IPS-11a (cell line): Measurements from ENCODE around the gene PEF1.
"Not testable (repeated sequence)": the region's sequence is repeated elsewhere in the genome, so short reads cannot be mapped to it uniquely, and the experiment has no call there.

Experiments
- H3K4me3 ChIP-seq: one replicate; pipeline ENCODE4 v1.5.1; 2013; ENCODE audit warnings: low read depth, low read length, control low read depth

The PEF1 gene

DNA sequence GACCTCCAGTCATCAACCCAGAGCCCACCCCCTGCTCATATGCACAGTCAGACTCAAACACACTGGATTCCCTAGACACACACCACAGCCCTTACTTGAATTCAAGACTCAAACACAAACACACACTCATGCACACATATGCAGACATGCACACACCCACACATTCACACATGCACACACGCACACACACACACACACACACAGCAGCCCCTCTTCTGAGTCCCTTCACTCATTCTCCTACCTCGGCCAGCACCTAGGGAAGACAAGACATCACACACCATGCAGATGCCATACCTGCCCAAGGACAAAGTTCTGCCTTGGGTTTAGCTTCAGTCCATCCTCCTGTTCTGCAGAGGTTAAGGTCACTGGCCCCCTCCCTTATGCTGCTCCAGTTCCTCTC is 28.7 kb downstream of the PEF1 start:
- H3K4me3 ChIP-seq: no peak overlapping the region

GRCh38 chr1:31615414-31615813 is 29.3 kb downstream of the PEF1 start:
- H3K4me3 ChIP-seq: no peak overlapping the region

- no peak overlapping the region for H3K4me3 ChIP-seq
Observed at GRCh38 chr1:31614414-31615005, 30.2 kb downstream of the PEF1 start.

DNA sequence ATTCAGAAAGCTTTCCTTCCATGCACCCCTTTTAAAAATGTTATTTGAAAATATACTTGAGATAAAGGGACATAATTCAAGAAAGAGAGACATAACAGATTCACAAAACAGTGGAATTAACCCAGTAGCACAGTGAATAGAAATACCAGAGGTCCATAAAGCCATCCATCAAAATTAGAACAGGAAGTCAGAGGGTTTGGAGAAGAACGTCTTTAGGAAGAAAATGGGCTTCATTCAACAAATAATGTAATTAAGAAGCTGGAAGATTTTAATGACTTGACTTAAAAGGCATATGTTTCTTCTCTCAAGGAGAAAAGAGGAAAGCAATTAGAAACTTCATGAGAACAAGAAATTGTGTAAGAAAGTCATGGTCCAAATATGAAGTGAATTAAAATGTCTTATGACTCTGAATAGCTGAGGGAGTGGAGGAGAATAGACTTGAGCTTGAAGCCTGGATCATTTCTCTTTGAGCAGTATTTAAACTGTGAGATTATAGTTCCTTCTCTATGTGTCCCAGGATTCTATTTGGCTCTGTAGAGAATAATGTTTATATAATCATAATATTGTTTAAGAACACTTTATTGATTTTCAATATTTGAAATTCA is 35.1 kb downstream of the PEF1 start:
- no peak overlapping the region for H3K4me3 ChIP-seq

- H3K4me3 ChIP-seq: no peak overlapping the region
Observed at GRCh38 chr1:31607360-31607759, 37.3 kb downstream of the PEF1 start.

DNA sequence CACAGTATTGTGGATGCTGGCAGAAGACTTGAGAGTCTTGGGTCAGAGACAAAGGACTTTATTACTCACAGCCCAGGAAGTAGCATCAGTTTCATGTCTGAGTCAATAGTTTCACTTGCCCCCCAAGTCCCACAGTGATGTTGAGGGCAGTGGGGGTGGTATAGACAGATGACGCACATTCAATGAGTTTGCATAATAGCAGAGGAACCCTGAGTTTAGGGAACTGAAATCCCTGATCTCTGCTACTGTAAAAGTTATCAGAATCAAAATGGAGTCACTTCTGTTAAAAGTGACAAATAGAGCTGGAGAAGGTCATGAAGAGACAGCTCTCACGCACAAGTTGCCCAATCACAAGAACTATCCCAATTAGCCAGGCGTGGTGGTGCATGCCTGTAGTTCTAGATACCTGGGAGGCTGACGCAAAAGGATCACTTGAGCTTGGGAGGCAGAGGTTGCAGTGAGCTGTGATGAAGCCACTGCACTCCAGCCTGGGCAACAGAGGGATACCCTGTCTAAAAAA is 38.7 kb downstream of the PEF1 start:
- no peak overlapping the region for H3K4me3 ChIP-seq

GRCh38 chr1:31602081-31602480 is 42.6 kb downstream of the PEF1 start:
- H3K4me3 ChIP-seq: no peak overlapping the region

- H3K4me3 ChIP-seq: no peak overlapping the region
Observed at GRCh38 chr1:31600641-31601040, 44.0 kb downstream of the PEF1 start.

GRCh38 chr1:31598980-31599379 is 45.7 kb downstream of the PEF1 start:
- H3K4me3 ChIP-seq: no peak overlapping the region

DNA sequence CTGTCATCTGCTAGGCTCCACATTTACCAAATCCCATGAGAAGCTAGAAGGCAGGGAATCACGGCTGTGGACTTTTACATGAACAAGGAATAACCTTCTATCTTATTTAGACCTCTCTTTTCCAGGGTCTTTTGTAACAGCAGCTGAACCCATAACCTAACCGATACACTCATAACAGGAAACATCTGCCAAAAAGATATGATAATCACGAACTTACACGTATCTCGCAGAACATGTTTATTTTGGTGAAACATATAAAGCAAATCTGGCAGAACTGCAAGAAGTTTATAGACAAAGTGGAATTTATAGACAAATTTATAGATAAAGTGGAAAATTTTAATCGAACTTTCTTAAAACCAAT is 48.0 kb downstream of the PEF1 start:
- H3K4me3 ChIP-seq: no peak overlapping the region

DNA sequence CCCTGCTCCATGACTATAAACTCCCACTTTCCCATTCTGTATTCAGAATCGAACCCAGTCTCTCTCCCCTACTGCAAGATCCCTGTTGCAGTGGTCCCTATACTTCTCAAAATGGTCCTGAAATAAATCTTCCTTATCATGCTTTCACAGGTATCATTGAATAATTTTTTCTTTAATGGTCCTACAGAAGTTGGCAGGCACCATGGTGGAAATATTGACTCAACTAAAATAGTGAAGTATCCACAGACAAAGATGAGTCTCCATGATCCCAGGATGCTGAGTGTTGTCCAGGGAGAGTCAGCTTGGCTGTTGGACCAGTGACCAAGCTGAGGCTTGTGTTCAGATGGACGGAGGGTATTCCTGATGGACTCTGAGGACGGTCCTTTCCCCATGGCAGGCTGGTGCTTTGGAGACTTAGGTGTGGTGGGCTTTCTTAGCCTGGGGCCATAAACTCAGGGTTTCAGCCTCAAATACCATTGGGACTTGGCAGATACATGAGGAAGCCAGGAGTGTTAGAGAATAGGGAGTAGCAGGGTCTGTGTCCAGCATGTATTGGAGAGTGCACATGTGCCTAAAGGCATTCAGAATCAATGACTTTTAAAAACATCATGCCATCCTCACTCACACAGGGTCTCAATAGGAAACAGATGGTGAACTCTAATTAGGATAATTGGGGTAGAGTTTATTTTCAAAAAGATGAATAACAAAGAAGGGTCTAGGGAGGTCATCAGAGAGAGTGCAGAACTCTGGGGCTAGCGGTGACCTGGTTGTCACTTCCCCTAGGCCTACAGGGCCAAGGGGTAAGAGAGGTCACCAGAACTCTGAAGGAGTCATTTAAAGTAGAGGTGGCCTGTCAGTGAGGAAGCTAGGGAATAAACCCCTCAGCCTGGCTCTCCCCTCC is 48.6 kb downstream of the PEF1 start:
- H3K4me3 ChIP-seq: no peak overlapping the region

DNA sequence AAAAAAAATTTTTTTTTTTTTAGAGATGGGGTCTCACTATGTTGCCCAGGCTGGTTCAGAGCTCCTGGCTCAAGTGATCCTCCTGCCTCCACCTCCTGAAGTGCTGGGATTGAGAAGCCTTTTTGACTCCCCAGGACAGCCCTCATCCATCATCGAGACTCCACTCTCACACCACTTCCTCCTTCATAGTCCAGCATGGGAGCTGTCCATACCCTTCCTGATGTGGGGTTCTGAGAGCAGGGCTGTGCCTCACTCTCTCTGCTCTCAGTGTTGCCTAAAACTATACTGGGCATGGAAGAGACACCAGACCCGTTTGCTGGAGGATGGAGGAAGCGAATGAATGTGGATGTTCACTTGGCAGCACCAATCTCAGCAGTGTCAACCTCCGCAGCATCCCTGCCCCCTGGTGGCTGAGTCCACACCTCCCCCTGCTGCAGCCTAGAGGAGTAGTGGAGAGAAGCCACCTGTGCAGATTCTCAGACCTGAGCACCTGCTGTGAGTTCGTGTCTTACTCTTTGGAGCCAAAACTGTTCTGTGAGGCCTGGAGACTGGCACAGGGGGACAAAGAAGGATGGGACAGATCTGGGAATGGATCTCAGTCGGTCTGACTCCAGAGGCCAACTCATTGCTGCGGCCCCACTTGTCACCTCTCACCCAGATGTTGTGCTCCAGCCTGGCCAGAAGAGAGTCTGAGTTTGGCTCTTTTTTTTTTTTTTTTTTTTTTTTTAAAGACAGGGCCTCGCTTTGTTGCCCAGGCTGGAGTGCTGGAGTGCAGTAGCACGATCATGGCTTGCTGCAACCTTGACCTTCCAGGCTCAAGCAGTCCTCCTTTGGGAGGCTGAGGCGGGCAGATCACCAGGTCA is 50.7 kb downstream of the PEF1 start:
- no peak overlapping the region for H3K4me3 ChIP-seq

DNA sequence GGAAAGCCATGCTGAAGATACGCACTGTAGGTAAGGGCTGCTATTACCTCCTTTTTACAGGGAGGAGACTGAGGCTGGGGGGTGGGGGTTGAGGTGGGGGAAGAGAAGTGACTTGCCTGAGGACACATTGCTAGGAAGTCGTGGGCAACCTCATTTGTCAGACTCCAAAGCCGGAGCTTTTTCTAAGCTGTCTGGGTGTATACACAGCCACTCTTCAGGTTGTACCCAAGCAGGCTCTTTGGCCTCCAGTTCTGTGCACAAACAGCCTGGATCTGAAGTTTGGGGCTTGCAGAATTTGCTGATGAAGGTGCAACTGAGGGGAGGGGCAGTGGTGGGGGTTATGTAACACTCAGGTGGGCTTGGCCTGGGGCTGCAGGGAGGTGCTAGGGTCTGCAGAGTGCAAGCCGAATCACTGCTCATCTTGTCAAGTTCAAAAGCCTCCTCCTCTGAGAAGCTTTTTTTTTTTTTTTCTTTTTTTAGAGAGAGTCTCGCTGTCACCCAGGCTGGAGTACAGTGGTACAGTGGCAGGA is 51.5 kb downstream of the PEF1 start:
- no peak overlapping the region for H3K4me3 ChIP-seq

DNA sequence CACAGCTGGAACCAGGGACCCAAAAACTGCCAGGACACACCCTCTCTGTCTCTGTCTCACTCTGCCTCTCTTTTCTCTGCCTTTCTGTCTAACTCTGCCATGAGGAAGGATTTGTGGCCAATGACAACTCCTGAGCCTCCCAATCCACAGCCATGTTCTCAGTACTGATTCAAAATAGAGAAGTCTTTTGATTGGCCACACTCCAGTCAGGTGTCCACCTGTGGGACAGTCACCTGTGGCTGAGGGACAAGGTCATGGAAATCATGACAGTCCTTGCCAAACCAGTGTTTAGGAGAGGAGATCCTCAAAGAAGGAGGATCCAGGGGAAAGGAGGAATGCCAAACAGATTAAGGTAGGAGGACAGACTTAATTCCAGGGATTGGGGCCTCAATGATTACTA is 52.5 kb downstream of the PEF1 start:
- H3K4me3 ChIP-seq: no peak overlapping the region

DNA sequence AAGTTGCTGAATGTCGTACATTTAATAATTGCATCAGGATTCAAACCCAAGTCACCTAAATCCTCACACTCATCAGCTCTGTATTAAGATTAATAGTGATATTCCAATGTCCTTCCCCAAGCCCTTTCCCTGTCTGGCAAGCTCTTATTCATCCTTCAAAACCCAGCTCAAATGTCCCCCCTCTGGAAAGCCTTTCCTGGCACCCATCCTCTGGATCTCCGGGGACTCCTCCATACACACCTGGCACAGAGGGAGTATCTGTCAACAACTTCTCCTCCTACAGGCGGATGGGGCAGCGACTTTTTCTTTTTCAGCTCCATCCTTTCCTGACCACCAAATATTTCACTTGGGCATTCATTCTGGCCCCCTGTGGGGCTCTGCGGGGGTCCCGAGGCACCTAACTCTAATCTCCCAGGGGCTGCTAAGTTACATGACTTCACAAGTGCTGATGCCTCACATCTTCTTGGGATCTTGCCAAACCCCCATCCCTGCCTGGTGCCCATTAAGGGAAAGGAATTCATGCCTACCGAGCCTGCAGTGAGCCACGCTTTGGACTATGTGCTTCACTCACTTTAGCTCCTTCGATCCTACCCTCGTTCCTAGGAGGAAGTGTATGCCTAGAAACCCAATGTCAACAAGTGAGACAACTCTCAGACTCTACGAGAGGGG is 53.1 kb downstream of the PEF1 start:
- no peak overlapping the region for H3K4me3 ChIP-seq

GRCh38 chr1:31588751-31589515 is 55.7 kb downstream of the PEF1 start:
- no peak overlapping the region for H3K4me3 ChIP-seq

DNA sequence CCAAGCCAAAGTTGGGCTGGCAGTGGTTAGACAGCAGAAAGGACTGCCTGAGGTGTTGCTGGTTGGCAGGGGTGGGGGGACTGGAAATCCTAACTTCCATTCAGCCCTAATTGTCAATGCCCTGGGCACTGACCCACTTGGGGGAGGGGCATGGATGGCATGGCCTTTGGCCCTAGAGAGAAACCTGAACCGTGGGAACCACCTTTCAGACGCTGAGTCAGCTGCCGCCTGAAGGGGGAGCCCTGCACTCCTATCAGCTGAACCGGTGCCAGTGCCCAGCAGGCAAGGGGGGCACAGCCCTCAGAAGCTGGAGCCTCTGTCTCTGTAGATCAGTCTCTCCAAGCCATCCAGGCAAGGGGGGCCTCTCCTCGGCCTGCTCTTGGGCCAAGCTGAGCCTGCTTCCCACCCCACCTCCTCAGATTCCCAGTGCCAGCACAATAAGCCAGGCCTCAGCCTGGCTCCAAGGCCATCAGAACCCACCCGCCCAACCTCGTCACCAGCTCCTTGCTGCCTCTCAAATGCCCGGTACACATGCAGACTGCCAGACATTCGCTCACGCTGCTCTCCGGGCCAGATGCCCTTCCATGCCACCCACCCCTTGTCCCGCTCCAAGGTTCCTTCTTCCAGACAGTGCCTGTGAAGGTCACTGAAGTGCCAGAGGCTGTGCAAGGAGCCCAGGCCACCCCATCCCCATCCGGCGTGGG is 56.8 kb downstream of the PEF1 start:
- H3K4me3 ChIP-seq: no peak overlapping the region

DNA sequence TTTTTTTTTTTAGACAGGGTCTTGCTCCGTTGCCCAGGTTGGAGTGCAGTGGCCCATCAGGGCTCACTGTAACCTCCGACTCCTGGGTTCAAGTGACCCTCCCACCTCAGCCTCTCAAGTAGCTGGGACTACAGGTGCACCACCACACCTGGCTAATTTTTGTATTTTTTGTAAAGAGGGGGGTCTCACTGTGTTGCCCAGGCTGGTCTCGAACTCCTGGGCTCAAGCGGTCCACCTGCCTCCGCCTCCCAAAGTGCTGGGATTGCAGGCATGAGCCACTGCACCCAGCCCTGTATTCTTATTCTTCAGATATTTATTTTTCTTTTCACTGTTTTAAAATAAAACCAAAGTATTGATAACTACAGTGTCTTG is 57.4 kb downstream of the PEF1 start:
- not testable (repeated sequence) for H3K4me3 ChIP-seq
